ENCODE results near the gene MEST. TPM values are rescaled to one million over a fixed set of nuclear protein-coding genes. Genes with fewer than 3 reads are reported as not detected.

The MEST gene
- total and polyA plus RNA-seq, 2 donors (not counting 3 experiments of a cell fraction or from before 2014, with no cell fraction given) = 46.7 to 52.6 TPM

DNA sequence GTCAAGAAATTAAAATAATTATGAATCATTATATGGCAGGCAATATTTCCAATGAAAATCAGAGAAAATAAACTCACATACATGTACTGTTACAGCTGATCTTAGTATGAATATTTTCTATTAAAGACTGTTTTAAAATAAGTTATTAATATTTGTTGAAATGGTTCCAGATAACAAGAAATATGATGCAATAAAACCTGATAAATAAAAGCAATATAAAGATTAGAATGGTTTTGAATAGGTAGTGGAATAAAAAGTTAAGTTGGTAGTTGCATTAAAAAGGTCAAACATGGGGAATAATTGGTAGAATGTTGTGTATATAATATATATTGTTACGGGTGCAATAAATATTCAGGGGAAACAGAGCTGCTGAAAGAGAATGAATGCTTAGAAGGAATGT lies 52.5 kb downstream of the MEST start:
- H3K4me2 ChIP-seq (ENCODE audit: insufficient read depth, low read length) = no peak overlapping the region
- H3K27ac ChIP-seq (ENCODE audit: insufficient read depth, low read depth, low read length) = no peak overlapping the region
- no peaks in the 10 kb centered on the region for H3K36me3 ChIP-seq (ENCODE audit: control insufficient read depth in 2 of 2, extremely low read depth in 1 of 2, insufficient read depth in 2 of 2, low read length in 2 of 2)
- H3K9ac ChIP-seq (replicated peaks; ENCODE audit: extremely low read depth, insufficient read depth, low read length) = no peak overlapping the region
- no peaks in the 10 kb centered on the region for H3K4me1 ChIP-seq (ENCODE audit: control insufficient read depth, extremely low read depth, insufficient read depth, low read length)
- no peaks in the 10 kb centered on the region for H3K9me3 ChIP-seq (replicated peaks; ENCODE audit: control insufficient read depth, insufficient read depth, low read length)
- TF ChIP-seq FOS (IDR thresholded peaks at IDR 0.05; ENCODE audit: borderline replicate concordance, insufficient read depth, low read length) = no peak
- FAIRE-seq (no peak), DNase-seq (ENCODE audit: low read depth, low spot score) (no peak)
- no peak overlapping the region for H2AFZ ChIP-seq (ENCODE audit: low read depth, low read length)
- H3K4me3 ChIP-seq (replicated peaks in 1 of 3; ENCODE audit: insufficient read depth in 1 of 3, low read depth in 1 of 3, low read length in 3 of 3) = no peak overlapping the region
- ChIA-PET POLR2A (interaction anchor here (0.5 kb wide), 1 partner anchor 86 kb away, joined by 3 read pairs; no protein-coding TSS in a partner anchor), CTCF (no interaction called here)
- no peaks in the 10 kb centered on the region for H3K9me1 ChIP-seq (replicated peaks; ENCODE audit: control insufficient read depth, extremely low read depth, insufficient read depth, low read length)
- no peaks in the 10 kb centered on the region for H3K79me2 ChIP-seq (ENCODE audit: control insufficient read depth, insufficient read depth, low read length)
- no peaks in the 10 kb centered on the region for H3K27me3 ChIP-seq (ENCODE audit: control insufficient read depth in 2 of 2, insufficient read depth in 2 of 2, low read length in 2 of 2)
- dilution Hi-C loops (cut with MboI; ENCODE audit: extremely low pct_ligation_motif_present, low sequenced_read_pairs) (no loop called here), intact Hi-C loops (cut with micrococcal nuclease) (no loop called here)
- BruUV-seq (replicated peaks) = no TSS peak
- no peaks in the 10 kb centered on the region for H4K20me1 ChIP-seq (replicated peaks; ENCODE audit: control insufficient read depth, extremely low read depth, insufficient read depth, low read length)

- Histone ChIP-seq H3K36me3 (ENCODE audit: control insufficient read depth in 2 of 2, extremely low read depth in 1 of 2, insufficient read depth in 2 of 2, low read length in 2 of 2) (no peaks in the 10 kb centered on the region), H3K79me2 (ENCODE audit: control insufficient read depth, insufficient read depth, low read length) (no peaks in the 10 kb centered on the region), H3K27me3 (ENCODE audit: control insufficient read depth in 2 of 2, insufficient read depth in 2 of 2, low read length in 2 of 2) (no peaks in the 10 kb centered on the region), H3K9ac (replicated peaks; ENCODE audit: extremely low read depth, insufficient read depth, low read length) (no peak overlapping the region), H4K20me1 (replicated peaks; ENCODE audit: control insufficient read depth, extremely low read depth, insufficient read depth, low read length) (no peaks in the 10 kb centered on the region), H2AFZ (ENCODE audit: low read depth, low read length) (no peak overlapping the region), H3K9me3 (replicated peaks; ENCODE audit: control insufficient read depth, insufficient read depth, low read length) (no peaks in the 10 kb centered on the region), H3K4me1 (ENCODE audit: control insufficient read depth, extremely low read depth, insufficient read depth, low read length) (no peaks in the 10 kb centered on the region), H3K4me3 (replicated peaks in 1 of 3; ENCODE audit: insufficient read depth in 1 of 3, low read depth in 1 of 3, low read length in 3 of 3) (no peak overlapping the region), H3K4me2 (ENCODE audit: insufficient read depth, low read length) (no peak overlapping the region), H3K9me1 (replicated peaks; ENCODE audit: control insufficient read depth, extremely low read depth, insufficient read depth, low read length) (no peaks in the 10 kb centered on the region), H3K27ac (ENCODE audit: insufficient read depth, low read depth, low read length) (no peak overlapping the region)
- ChIA-PET CTCF (interaction anchor here (1.4 kb wide), 1 partner anchor 88 kb away, joined by 3 read pairs; no protein-coding TSS in a partner anchor), POLR2A (no interaction called here)
- intact Hi-C loops (cut with micrococcal nuclease) (no loop called here), dilution Hi-C loops (cut with MboI; ENCODE audit: extremely low pct_ligation_motif_present, low sequenced_read_pairs) (no loop called here)
- no peak for TF ChIP-seq FOS (IDR thresholded peaks at IDR 0.05; ENCODE audit: borderline replicate concordance, insufficient read depth, low read length)
- TF ChIP-seq EZH2 (IDR thresholded peaks at IDR 0.05; ENCODE audit: borderline replicate concordance, low read depth, low read length, severe bottlenecking) = no peak
- TF ChIP-seq POLR2A (IDR thresholded peaks at IDR 0.05; ENCODE audit: low read depth, low read length) = no peak
- TF ChIP-seq CTCF (IDR thresholded peaks at IDR 0.05; ENCODE audit: extremely low read depth in 1 of 2, insufficient read depth in 1 of 2, low read depth in 1 of 2, low read length in 2 of 2) = no peak
- no peak for TF ChIP-seq GATA2 (IDR thresholded peaks at IDR 0.05; ENCODE audit: insufficient read depth, insufficient read length, low read depth, low read length)
- TF ChIP-seq JUN (IDR thresholded peaks at IDR 0.05; ENCODE audit: borderline replicate concordance, insufficient read depth, insufficient read length, low read depth) = no peak
- TF ChIP-seq MAX (IDR thresholded peaks at IDR 0.05; ENCODE audit: insufficient read depth, insufficient read length) = no peak
- TF ChIP-seq POLR2AphosphoS5 (IDR thresholded peaks at IDR 0.05; ENCODE audit: insufficient read depth, low read depth, low read length) = no peak
- TF ChIP-seq MYC (IDR thresholded peaks at IDR 0.05; ENCODE audit: low read depth, low read length) = no peak
- DNase-seq (ENCODE audit: low read depth, low spot score) (no peak), FAIRE-seq (no peak)
- BruUV-seq (replicated peaks) = no TSS peak
Observed at GRCh38 chr7:130553398-130554029, 61.6 kb downstream of the MEST start.
